GM21515 (cell line): ENCODE data around the gene GRM1.
"Not testable (repeated sequence)": the region's sequence is repeated elsewhere in the genome, so short reads cannot be mapped to it uniquely, and the experiment has no call there.

Source experiments
- ATAC-seq: cut with Tn5 transposase; IDR thresholded peaks from one replicate; pipeline ENCODE4 v1.9.1; 2021; ENCODE audit not compliant: unreplicated experiment

The GRM1 gene

GRCh38 chr6:146189131-146189530 is 160.3 kb downstream of the GRM1 start:
- ATAC-seq, result no peak

GRCh38 chr6:146190581-146190980 is 161.7 kb downstream of the GRM1 start:
- ATAC-seq, result no peak

GRCh38 chr6:146191166-146191565 is 162.3 kb downstream of the GRM1 start:
- no peak for ATAC-seq

GRCh38 chr6:146191612-146192011 is 162.8 kb downstream of the GRM1 start:
- no peak for ATAC-seq

- no peak for ATAC-seq
These were observed 165.6 kb downstream of the GRM1 start for GRCh38 chr6:146194434-146194833.

GRCh38 chr6:146200176-146200575 is 171.3 kb downstream of the GRM1 start:
- no peak for ATAC-seq

- ATAC-seq, result no peak
These were observed 173.7 kb downstream of the GRM1 start for GRCh38 chr6:146202570-146202969.

GRCh38 chr6:146209942-146210341 is 181.1 kb downstream of the GRM1 start:
- no peak for ATAC-seq

- ATAC-seq, result no peak
These were observed 181.7 kb downstream of the GRM1 start for GRCh38 chr6:146210406-146211083.

- peak; percentile 54 for ATAC-seq
These were observed 182.8 kb downstream of the GRM1 start for GRCh38 chr6:146211646-146212045.

GRCh38 chr6:146212781-146213180 is 183.9 kb downstream of the GRM1 start:
- ATAC-seq, result no peak

GRCh38 chr6:146219101-146219500 is 190.2 kb downstream of the GRM1 start:
- no peak for ATAC-seq

- ATAC-seq, result no peak
These were observed 195.6 kb downstream of the GRM1 start for GRCh38 chr6:146224449-146224848.

GRCh38 chr6:146224988-146225387 is 196.1 kb downstream of the GRM1 start:
- ATAC-seq, result no peak

GRCh38 chr6:146240322-146240721 is 211.5 kb downstream of the GRM1 start:
- ATAC-seq, result no peak

- ATAC-seq, result no peak
These were observed 211.9 kb downstream of the GRM1 start for GRCh38 chr6:146240807-146241206.

GRCh38 chr6:146243646-146244045 is 214.8 kb downstream of the GRM1 start:
- not testable (repeated sequence) for ATAC-seq

GRCh38 chr6:146244630-146245143 is 215.8 kb downstream of the GRM1 start:
- ATAC-seq, result no peak

GRCh38 chr6:146246028-146246427 is 217.2 kb downstream of the GRM1 start:
- ATAC-seq, result no peak

GRCh38 chr6:146253691-146254090 is 224.8 kb downstream of the GRM1 start:
- no peak for ATAC-seq

GRCh38 chr6:146258206-146258605 is 229.3 kb downstream of the GRM1 start:
- ATAC-seq, result no peak

- ATAC-seq, result no peak
These were observed 232.0 kb downstream of the GRM1 start for GRCh38 chr6:146260886-146261285.

- ATAC-seq, result no peak
These were observed 236.2 kb downstream of the GRM1 start for GRCh38 chr6:146265056-146265455.
